IPS-NIHi11 (cell line): ENCODE results near the gene CACNG8.

ENCODE experiments used
- DNase-seq: peaks from one replicate; pipeline ENCODE4 v3.0.0; 2012; ENCODE audit warnings: mixed read lengths, low spot score

CACNG8 gene

GRCh38 chr19:53992211-53992610, 29.5 kb downstream of the CACNG8 start:
- DNase-seq, result no peak

GRCh38 chr19:53992815-53993214, 30.1 kb downstream of the CACNG8 start:
- DNase-seq, result no peak

- DNase-seq, result no peak
Observed at GRCh38 chr19:53993448-53993847, 30.7 kb downstream of the CACNG8 start.

DNA sequence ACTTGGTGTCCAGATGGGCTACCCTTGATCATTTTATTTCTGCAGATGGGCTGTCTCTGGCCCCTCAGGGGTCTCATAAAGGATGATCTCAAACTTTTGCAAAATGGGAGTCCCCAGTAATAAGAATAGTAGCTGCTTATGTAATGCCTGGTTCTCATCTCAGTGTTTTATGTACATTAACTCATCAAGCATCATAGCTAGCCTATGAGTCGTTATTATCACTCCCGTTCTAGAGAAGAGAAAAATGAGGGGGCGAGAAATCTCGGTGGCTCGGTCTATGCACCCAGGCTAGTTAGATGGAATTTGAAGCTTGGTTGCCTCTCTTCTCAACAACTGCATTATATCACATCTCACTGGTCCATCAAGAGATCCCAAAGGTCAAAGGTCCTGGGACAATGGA, 32.1 kb downstream of the CACNG8 start:
- no peak for DNase-seq

GRCh38 chr19:53998223-53998622, 35.5 kb downstream of the CACNG8 start:
- DNase-seq, result no peak

DNA sequence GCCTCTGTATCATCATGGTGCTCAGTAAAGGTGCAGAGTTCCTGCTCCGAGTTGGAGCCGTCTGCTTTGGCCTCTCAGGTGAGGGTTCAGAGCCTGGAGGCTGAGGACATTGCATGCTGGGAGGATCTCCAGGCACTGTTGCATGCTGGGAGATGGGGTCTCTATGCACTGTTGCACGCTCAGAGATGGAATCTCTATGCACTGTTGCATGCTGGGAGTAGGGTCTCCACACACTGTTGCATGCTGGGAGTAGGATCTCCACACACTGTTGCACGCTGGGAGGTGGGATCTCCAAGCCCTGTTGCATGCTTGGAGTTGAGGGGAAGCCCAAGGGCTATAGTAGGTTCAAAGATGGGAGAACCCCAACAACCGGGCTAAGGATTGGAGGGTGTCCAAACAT, 37.0 kb downstream of the CACNG8 start:
- no peak for DNase-seq

- DNase-seq, result no peak
Observed at GRCh38 chr19:54001496-54001895, 38.8 kb downstream of the CACNG8 start.

DNA sequence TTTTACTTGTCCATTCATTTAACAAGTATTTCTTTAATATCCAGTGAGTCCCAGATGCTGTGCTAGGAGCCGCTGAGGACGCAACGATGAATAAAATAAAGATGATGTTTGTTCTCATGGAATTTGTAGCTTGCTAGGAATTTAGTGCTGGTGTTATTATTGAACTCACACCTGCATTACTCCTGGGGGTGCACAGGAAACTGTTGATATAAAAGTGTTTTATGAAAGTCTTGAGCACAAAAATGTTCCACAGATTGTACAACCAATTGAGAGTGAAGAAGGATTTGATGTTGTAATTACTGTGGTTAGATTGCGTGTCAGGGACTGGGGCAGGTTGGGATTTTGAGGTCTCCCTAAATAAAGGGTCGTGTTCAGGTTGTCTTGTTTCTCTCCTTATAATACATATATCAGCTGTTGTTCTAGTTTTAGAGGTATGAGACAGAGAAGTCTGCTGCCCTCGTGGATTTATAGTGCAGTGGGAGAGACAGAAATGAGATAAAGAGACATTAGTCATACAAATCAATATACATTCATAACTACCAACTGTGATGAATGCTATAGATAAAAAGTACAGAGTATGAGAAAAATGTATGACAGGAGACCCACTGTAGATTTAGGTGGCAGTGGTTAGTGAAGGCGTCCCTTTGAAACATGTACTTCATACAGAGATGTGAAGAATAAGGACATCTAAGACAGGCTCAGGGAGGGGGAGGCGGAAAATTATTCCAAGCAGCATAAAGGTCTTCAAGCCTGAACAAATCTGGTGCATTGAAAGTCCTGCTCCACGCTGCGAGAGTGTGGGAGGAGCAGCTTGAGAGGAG, 40.0 kb downstream of the CACNG8 start:
- DNase-seq, result no peak

DNA sequence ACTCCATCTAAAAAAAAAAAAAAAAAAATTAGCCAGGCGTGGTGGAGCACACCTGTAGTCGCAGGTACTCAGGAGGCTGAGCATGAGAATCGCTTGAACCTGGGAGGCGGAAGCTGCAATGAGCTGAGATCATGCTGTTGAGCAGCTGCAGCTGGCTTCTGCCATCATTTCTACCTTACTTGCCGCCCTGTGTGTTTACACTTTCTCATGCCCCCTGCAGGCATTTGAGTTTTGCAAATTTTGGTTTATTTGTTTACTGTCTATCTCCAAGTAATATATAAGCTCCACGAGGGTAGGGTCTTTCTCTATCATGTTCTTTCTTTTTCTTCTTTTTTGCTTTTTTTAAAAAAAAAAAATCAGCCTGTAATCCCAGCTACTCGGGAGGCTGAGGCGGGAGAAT, 46.7 kb downstream of the CACNG8 start:
- no peak for DNase-seq

GRCh38 chr19:54010474-54010873, 47.7 kb downstream of the CACNG8 start:
- no peak for DNase-seq

DNA sequence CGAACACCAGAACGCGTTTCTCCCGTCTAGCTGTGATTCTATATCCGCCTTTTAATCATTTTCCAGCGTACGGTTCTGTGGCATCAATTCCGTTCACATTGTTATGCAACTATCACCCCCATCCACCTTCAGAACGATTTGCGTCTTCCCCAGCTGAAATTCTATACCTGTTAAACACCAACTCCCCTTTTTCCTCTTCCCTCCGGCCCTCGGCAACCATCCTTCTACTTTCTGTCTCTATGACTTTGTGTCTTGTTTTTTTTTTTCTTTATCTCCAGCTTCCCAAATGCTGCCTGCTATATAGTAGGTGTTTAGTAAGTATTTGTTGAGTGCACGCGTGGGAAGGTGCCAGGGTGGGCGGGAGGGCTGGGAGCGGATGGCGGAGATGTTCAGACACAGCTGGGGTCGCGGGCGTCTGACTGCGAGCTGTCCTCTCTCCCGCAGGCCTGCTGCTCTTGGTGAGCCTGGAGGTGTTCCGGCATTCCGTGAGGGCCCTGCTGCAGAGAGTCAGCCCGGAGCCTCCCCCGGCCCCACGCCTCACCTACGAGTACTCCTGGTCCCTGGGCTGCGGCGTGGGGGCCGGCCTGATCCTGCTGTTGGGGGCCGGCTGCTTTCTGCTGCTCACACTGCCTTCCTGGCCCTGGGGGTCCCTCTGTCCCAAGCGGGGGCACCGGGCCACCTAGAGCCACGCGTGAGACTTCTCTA, 48.9 kb downstream of the CACNG8 start:
- DNase-seq, result peak; percentile 61

GRCh38 chr19:54013866-54014265, 51.1 kb downstream of the CACNG8 start:
- no peak for DNase-seq

GRCh38 chr19:54014920-54015560, 52.3 kb downstream of the CACNG8 start:
- DNase-seq, result no peak

DNA sequence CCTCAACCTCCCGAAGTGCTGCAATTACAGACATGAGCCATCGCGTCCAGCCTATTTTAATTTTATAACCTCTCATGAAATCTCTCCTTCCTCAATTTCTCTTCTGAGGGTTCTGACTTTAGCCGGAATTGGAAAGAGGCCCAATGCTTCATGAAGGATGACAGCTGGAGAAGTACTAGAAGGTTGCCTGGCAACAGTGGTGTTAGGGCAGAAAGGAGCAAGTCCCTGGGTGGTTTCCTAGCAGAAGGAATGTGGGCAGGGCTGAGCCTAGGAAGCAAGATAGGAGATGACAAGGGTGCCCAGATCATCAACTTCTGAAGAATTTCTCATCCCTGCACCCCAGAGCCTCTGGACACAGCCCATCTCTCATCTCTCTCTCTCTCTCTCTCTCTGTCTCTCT, 54.5 kb downstream of the CACNG8 start:
- DNase-seq, result no peak

GRCh38 chr19:54021363-54021762, 58.6 kb downstream of the CACNG8 start:
- DNase-seq, result no peak

- DNase-seq, result no peak
Observed at GRCh38 chr19:54021932-54022331, 59.2 kb downstream of the CACNG8 start.

DNA sequence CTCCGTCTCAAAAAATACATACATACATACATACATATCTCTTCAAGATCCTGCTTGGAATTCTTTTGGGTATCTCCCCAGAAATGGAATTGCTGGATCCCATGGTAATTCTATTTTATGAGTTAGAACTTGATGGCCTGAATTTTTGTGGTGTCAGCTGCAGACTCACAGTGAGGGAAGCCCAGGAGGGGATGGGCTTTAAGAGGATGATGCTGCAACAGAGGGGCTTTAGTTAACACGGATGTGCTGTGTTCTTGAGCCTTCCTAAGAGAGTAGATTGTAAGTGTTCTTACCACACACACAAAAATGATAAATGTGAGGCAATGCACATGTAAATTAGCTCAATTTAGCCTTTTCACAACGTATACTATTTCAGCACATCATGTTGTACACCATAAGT, 60.5 kb downstream of the CACNG8 start:
- DNase-seq, result no peak

DNA sequence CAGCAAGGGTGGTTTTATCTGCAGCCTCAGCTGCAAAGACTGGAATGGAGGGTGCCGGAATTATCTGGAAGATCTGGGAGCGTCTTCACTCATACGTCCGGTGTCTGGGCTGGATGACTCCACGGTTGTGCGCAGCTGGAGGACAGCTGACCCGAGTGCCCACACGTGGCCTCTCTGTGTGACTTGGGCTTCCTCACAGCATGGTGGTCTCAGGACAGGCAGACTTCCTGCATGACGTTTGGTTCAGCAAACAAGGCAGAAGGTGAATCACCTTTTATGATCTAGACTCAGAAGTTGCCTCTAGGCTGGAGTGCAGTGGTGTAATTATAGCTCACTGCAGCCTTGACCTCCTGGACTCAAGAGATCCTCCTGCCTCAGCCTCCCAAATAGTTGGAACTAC, 61.9 kb downstream of the CACNG8 start:
- no peak for DNase-seq

DNA sequence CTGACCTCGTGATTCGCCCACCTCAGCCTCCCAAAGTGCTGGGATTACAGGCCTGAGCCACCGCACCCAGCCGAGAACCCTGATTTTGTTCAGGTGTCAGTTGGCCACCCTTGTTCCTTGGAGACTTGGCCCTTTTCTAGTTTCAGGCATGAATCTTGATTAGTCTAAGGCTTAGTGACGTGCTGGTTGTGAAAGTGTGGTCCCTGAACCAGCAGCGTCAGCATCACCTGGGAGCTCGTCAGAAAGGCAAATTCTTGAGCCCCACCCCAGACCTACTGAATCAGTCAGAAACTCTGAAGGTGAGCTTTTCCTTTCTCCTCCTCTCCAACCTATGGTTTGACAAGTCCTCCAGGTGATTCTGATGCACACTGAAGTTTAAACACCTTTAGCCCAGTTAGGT, 63.9 kb downstream of the CACNG8 start:
- DNase-seq, result no peak

GRCh38 chr19:54029301-54029700, 66.6 kb downstream of the CACNG8 start:
- no peak for DNase-seq

DNA sequence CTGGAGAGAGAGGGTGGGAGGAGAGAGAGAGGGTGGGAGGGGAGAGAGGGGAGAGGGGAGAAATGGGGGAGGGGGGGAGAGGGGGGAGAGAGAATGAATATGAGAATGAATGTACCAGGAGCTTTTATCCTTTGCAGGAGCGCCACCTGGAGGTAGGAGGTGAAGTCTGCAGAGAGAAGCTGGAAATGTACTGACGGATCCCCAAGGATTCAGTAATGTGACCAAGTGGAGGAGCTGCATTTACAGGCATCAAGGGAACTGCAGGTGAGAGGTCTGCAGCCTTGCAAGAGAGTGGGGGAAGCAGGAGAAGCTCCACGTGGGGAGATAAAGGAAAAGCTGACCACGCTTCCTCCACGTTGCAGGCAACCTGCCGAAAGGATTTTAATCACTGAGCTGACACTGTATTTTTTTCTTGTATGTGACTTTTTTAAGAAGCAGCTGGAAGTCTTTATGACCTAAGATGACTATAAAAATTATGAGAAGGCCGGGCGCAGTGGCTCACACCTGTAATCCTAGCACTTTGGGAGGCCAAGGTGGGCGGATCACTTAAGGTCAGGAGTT, 67.3 kb downstream of the CACNG8 start:
- DNase-seq, result peak; percentile 73

DNA sequence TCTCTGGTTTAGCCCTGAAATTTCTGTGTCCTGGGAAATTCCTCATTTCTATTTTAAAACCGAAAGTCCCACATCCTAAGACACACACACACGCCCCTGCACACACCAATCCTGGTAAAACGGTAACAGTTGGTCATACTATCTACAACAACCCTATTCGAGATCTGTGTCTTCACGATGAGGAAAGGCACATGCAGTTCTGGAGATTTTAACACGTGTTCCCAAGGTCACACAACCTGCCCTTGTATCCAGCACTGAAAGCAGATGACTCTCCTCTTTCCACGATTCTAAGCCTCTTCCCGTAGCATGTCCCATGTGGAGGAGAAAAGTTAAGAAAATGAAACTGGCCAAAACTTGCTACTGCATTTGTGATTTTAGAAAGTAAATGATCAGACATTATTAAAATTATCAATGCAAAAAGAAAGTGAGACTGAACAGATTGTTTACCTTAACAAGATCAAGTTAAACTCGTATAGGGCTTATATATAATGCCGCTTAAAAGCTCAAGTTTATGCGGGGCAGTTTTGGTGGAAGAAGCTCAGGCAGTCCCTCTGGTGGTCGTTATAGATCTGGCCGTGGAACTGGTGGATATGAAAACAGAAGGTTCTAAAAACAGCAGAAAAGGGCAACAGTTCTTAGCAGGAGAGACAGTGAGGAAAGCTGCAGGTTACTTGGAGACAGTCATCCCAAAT, 68.3 kb downstream of the CACNG8 start:
- DNase-seq, result no peak
